K562 (cell line): ENCODE results near the gene UBFD1. TPM values are rescaled to one million over a fixed set of nuclear protein-coding genes. Genes with fewer than 3 reads are reported as not detected.
A peak's percentile ranks its signal among the peaks of the same experiment; 100 is the strongest.

ENCODE experiments used
- CC2D1A ChIP-seq: fragments of 450-650 bp; IDR thresholded peaks from 2 replicates; pipeline ENCODE4 v1.6.1; 2017; ENCODE audit warnings: mild to moderate bottlenecking
- GABPA ChIP-seq: fragments of 200-800 bp; sonication (Bioruptor generic); conservative IDR thresholded peaks from 2 replicates; pipeline ENCODE4 v1.6.1; 2016; ENCODE audit warnings: low read depth, missing genetic modification characterization, missing compliant biosample characterization
- GATAD2A ChIP-seq: fragments of 450-650 bp; IDR thresholded peaks from 2 replicates; pipeline ENCODE4 v1.6.1; 2017
- HDAC1 ChIP-seq, 2 experiments: fragments of 450-650 bp; IDR thresholded peaks; 2 replicates each; pipeline ENCODE4 v1.6.1; 2016 to 2017; ENCODE audit warnings: inconsistent platforms in 1 of 2, mild to moderate bottlenecking in 1 of 2, moderate library complexity in 1 of 2
- MAZ ChIP-seq, 2 experiments: fragments of 450-650 bp in 1 of 2; sonication (generic) in 1 of 2; formaldehyde crosslinking; IDR thresholded peaks in 1 of 2; conservative IDR thresholded peaks in 1 of 2; 2 replicates each; pipeline versions ENCODE4 v1.4.0 to v1.5.0; 2020; ENCODE audit warnings: mild to moderate bottlenecking in 1 of 2, missing genetic modification reagents in 1 of 2
- MEF2D ChIP-seq: conservative IDR thresholded peaks from 2 replicates; pipeline ENCODE4 v1.6.1; 2016; ENCODE audit warnings: low read depth, missing genetic modification characterization, missing compliant biosample characterization
- TEAD1 ChIP-seq, 2 experiments: fragments of 450-650 bp in 1 of 2; sonication (generic) in 1 of 2; formaldehyde crosslinking; IDR thresholded peaks; 2 replicates each; pipeline versions ENCODE4 v1.4.0 to v1.8.0; 2020 to 2022; ENCODE audit warnings: mild to moderate bottlenecking in 2 of 2, missing genetic modification reagents in 1 of 2
- polyA plus RNA-seq, 8 experiments: library from polyadenylated mRNA; depleted of rRNA in 4 of 8; stranded (reverse) in 5 of 8; unstranded in 3 of 8; fragments of >200 nt; fragmentation: Nextera tagmentation in 2 of 8; fragmentation: Illumina TruSeq in 1 of 8; extraction: Ambion mirVana in 2 of 8; extraction: Trizol in 1 of 8; gene quantifications; 2 replicates each; pipeline versions ENCODE4 v1.2.1 to v1.2.3, GENCODE V29; 2011 to 2014; ENCODE audit warnings: inconsistent platforms in 1 of 8, missing spikeins in 1 of 8
- total RNA-seq, 7 experiments: library from RNA; depleted of rRNA in 6 of 7; stranded (reverse); fragments of >200 nt in 6 of 7; fragmentation: Illumina TruSeq in 2 of 7; extraction: Trizol in 2 of 7; gene quantifications; 2 replicates each; pipeline versions ENCODE4 v1.2.1 to v1.2.3, GENCODE V29; 2011 to 2021; ENCODE audit warnings: low replicate concordance in 1 of 7
- TF ChIP-seq, protein P1 (sequence below): fragments of 450-650 bp; IDR thresholded peaks from 2 replicates; pipeline ENCODE4 v1.6.1; 2016; ENCODE audit warnings: borderline replicate concordance
- TF ChIP-seq, protein P2 (sequence below), 2 experiments: IDR thresholded peaks; 2 replicates each; pipeline ENCODE4 v1.6.1; 2012; ENCODE audit warnings: improper control_type of control experiment in 2 of 2, low read depth in 2 of 2, low read length in 2 of 2, borderline replicate concordance in 1 of 2

Gene UBFD1
- total and polyA plus RNA-seq, 9 of the 15 experiments (the other 6 are each of a cell fraction or from before 2014, with no cell fraction given), result 10.7 to 66.2 (median 34.0) TPM

DNA sequence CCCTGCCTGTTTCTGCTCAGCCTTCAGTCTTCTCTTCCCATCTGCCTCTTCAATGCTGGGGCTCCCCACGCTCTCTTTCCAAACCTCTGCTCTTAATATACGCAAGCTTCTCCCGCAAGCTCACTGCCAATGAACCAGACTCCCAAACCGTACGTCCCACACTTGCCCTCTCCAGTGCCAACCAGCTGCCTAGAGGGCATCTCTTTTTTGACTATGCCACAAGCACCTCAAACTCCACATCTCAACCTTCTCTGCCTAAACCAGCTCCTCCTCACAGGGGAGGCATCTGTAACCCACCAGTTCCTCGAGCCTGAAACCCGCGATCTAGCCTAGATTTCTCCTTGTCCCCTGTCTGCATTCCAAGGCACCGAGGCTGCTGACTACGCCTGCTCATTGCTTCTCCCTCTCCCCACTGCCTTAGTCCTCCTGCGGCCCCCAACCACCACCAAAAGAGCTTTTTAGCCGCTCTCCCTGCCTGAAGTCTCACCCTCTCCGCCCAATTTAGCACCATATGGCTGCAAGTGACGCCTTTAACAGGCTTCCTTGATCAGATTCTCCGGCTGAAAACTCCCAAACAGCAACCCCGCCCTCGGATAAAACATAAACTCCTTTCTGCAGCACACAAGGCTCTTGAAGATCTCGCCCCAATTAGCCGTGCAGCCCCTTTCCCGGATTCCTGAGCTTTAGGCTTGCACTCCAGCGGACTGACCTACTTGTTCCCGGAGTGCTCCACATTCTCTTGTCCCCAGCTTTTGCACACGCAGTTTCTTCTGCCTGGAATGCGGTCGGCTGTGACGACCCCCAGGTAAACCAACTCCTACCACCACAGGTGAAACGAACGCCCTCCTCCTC is 48.7 kb upstream of the UBFD1 start (continued):
- TF ChIP-seq, protein P1, sequence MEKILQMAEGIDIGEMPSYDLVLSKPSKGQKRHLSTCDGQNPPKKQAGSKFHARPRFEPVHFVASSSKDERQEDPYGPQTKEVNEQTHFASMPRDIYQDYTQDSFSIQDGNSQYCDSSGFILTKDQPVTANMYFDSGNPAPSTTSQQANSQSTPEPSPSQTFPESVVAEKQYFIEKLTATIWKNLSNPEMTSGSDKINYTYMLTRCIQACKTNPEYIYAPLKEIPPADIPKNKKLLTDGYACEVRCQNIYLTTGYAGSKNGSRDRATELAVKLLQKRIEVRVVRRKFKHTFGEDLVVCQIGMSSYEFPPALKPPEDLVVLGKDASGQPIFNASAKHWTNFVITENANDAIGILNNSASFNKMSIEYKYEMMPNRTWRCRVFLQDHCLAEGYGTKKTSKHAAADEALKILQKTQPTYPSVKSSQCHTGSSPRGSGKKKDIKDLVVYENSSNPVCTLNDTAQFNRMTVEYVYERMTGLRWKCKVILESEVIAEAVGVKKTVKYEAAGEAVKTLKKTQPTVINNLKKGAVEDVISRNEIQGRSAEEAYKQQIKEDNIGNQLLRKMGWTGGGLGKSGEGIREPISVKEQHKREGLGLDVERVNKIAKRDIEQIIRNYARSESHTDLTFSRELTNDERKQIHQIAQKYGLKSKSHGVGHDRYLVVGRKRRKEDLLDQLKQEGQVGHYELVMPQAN, result peak; percentile 47; the same call in 1 of the 2 replicates
- TF ChIP-seq GABPA (no peak), GATAD2A (no peak), MAZ (CRISPR knock-in tag; conservative IDR thresholded peaks at IDR 0.05 in 1 of 2, IDR thresholded peaks at IDR 0.05 in 1 of 2) (0 out of 4 replicates have a peak, but pooled peaks of 1 of the 2 experiments have one; percentile 24), HDAC1 (IDR thresholded peaks at IDR 0.05) (0 out of 4 replicates have a peak, but pooled peaks of 1 of the 2 experiments have one; percentile 44), MEF2D (tag) (no peak), TEAD1 (CRISPR knock-in tag; IDR thresholded peaks at IDR 0.05) (0 out of 4 replicates have a peak, but pooled peaks of 1 of the 2 experiments have one; percentile 38), CC2D1A (no peak)
- TF ChIP-seq, protein P2, sequence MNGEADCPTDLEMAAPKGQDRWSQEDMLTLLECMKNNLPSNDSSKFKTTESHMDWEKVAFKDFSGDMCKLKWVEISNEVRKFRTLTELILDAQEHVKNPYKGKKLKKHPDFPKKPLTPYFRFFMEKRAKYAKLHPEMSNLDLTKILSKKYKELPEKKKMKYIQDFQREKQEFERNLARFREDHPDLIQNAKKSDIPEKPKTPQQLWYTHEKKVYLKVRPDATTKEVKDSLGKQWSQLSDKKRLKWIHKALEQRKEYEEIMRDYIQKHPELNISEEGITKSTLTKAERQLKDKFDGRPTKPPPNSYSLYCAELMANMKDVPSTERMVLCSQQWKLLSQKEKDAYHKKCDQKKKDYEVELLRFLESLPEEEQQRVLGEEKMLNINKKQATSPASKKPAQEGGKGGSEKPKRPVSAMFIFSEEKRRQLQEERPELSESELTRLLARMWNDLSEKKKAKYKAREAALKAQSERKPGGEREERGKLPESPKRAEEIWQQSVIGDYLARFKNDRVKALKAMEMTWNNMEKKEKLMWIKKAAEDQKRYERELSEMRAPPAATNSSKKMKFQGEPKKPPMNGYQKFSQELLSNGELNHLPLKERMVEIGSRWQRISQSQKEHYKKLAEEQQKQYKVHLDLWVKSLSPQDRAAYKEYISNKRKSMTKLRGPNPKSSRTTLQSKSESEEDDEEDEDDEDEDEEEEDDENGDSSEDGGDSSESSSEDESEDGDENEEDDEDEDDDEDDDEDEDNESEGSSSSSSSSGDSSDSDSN (IDR thresholded peaks at IDR 0.05; ENCODE audit: borderline replicate concordance in 1 of 2, low read depth in 2 of 2, low read length in 2 of 2), result no peak
